AG10803 (cell line): ENCODE results near the gene RPS27A.
A peak's percentile ranks its signal among the peaks of the same experiment; 100 is the strongest.
"Not testable (repeated sequence)": the region's sequence is repeated elsewhere in the genome, so short reads cannot be mapped to it uniquely, and the experiment has no call there.

Experiments used
- DNase-seq: peaks from one replicate; pipeline ENCODE4 v3.0.0; 2010; ENCODE audit warnings: low read depth
- H3K4me3 ChIP-seq: 2 replicates; pipeline ENCODE4 v1.5.1; 2011; ENCODE audit warnings: mild to moderate bottlenecking, low read length, control low read depth
- TF ChIP-seq, protein P1 (sequence below): conservative IDR thresholded peaks from 2 replicates; pipeline ENCODE4 v1.5.1; 2011; ENCODE audit warnings: mild to moderate bottlenecking, low read length, control low read depth, inconsistent platforms

Gene RPS27A

DNA sequence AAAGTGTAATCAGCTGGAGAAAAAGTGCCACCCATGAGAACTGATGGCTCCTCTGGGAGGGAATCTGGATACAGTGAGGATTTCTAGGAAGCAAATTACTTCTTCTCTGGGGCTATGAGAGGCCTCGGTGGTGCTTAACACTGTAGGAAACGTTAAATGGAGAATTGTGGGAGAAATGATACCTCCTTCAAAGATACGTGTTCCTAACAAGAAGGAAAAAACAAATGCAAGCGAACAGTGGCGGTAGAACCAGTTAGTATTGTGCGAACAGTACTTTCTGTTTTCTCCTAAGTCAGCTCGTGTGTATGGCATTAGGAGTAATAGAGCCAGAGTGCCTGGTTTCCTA, 37.1 kb downstream of the RPS27A start:
- peak overlapping the region; percentile 99 for H3K4me3 ChIP-seq
- TF ChIP-seq, protein P1, sequence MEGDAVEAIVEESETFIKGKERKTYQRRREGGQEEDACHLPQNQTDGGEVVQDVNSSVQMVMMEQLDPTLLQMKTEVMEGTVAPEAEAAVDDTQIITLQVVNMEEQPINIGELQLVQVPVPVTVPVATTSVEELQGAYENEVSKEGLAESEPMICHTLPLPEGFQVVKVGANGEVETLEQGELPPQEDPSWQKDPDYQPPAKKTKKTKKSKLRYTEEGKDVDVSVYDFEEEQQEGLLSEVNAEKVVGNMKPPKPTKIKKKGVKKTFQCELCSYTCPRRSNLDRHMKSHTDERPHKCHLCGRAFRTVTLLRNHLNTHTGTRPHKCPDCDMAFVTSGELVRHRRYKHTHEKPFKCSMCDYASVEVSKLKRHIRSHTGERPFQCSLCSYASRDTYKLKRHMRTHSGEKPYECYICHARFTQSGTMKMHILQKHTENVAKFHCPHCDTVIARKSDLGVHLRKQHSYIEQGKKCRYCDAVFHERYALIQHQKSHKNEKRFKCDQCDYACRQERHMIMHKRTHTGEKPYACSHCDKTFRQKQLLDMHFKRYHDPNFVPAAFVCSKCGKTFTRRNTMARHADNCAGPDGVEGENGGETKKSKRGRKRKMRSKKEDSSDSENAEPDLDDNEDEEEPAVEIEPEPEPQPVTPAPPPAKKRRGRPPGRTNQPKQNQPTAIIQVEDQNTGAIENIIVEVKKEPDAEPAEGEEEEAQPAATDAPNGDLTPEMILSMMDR, result no peak
- peak; percentile 3 for DNase-seq

DNA sequence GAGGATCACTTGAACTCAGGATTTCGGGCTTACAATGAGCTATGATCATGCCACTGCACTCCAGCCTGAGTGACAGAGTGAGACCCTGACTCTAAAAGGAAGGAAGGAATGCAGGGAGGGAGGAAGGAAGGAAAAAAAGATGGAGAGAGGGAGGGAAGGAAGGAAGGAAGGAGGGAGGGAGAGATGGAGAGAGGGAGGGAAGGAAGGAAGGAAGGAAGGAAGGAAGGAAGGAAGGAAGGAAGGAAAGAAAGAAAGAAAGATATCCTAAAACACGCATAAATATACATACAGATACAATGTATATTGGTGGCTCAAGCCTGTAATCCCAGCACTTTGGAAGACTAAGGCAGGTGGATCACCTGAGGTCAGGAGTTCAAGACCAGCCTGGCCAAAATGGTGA, 41.9 kb downstream of the RPS27A start:
- not testable (repeated sequence) for DNase-seq, H3K4me3 ChIP-seq

DNA sequence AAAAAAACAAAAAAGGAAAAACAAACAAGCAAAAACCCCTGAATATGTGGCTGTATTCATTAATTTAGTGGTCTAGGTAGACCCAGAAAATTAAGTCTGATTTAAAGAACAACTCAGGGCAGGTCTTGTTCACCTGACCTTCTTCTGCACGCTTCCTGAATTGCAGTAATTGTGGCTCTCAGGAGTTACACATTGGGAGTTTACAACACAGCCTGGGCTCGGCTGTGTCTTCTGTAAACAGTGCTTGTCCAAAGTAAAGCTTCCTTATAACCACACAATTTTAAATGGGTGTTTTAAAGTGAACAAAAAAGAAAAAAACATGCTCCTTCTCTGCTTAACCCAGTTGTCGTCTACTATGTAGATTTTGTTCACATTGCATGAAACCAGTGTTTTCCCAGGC, 44.8 kb downstream of the RPS27A start:
- DNase-seq, result no peak
- H3K4me3 ChIP-seq, result no peak overlapping the region
- TF ChIP-seq, protein P1, result no peak

DNA sequence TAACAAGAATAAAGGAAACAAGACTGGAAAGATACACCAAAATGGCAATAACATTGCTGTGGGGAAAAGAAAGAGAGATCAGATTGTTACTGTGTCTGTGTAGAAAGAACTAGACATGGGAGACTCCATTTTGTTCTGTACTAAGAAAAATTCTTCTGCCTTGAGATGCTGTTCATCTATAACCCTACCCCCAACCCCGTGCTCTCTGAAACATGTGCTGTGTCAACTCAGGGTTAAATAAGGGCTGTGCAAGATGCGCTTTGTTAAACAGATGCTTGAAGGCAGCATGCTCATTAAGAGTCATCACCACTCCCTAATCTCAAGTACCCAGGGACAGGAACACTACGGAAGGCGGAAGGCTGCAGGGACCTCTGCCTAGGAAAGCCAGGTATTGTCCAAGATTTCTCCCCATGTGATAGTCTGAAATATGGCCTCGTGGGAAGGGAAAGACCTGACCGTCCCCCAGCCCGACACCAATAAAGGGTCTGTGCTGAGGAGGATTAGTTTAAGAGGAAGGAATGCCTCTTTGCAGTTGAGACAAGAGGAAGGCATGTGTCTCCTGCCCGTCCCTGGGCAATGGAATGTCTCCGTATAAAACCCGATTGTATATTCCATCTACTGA, 46.8 kb downstream of the RPS27A start:
- not testable (repeated sequence) for H3K4me3 ChIP-seq, DNase-seq

DNA sequence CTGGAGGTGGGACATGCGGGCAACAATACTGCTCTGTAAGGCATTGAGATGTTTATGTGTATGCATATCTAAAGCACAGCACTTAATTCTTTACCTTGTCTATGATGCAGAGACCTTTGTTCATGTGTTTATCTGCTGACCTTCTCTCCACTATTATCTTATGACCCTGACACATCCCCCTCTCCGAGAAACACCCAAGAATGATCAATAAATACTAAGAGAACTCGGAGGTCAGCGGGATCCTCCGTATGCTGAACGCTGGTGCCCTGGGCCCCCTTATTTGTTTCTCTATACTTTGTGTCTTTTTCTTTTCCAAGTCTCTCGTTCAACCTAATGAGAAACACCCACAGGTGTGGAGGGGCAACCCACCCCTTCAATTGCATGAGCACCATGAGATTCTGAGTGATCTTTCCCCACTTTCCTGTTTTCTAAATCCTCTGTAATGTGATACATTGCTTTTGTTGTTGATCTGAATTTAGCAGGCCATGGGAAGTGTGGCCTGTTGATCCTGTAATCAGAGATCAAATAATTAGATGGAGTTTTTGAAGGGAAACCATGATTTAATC, 47.5 kb downstream of the RPS27A start:
- H3K4me3 ChIP-seq, DNase-seq: not testable (repeated sequence)

DNA sequence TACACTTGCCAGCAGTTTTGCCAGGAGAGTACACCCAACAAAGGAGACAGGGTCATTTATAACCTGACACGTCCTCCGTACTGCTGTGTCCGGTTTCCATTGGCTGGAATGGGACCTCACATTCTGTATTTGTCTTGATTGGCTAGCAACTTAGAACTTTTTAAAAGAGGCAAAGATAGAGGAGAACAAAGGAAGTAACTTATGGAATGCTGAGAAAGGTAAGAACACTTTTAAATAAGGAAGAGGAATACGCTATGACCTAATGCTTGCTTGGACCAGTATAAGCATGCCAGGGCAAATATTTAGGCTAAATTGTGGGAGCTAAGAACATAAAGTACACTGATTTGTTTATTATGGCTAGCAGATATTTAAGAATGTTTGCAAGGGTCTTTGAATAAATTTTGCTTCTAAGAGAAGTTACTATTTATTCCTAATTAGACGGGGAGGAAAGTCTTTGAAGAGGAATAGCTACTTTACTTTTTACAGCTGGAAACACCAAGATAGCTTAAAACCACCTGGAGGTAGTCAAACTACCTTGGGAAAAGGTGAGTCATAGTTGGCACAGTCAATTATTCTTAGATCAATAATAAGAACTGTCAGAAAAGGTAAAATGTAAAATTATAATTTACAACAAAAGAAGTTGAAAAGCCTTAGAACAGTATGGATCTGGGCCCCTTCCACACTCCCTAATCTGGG, 48.5 kb downstream of the RPS27A start:
- not testable (repeated sequence) for DNase-seq, H3K4me3 ChIP-seq

DNA sequence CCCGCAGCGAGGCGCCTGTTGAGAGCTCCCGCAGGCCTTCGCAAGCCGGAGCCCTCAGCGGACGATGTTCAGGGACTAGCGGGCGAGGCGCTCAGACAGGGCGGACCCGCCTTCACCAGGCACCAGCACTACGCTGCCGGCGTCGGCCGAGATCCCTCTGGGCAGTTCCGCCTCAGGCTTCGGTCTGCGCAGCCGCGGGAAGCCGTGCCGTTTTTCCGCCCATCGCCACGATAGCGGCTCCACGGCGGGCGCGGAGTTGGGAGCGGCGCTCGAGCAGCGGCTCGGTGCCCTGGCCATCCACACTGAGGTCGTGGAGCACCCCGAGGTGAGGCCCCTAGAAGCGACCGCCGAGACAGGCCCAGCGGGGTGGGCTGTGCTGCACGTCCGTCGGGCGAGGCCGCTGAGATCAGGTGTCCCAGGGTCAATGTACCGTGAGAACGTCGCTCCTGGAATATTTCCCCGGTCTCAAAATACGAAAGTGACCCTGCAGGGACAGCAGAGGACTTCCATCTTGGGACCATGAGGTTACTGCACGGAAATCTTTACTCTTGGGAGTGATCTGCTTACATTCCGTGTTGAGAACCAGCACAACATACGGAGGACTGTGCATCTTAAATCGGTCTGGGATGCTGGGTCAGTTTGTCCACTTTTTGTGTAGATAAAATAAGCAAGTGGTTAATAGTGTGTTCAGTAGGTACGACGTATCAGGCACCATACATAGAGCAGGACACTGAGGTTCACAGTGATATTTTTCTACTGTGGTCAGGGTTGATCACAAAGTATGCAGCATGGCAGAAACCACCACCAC, 49.8 kb downstream of the RPS27A start:
- TF ChIP-seq, protein P1, result no peak
- peak; percentile 86 for DNase-seq
- peak overlapping the region; percentile 86 for H3K4me3 ChIP-seq

DNA sequence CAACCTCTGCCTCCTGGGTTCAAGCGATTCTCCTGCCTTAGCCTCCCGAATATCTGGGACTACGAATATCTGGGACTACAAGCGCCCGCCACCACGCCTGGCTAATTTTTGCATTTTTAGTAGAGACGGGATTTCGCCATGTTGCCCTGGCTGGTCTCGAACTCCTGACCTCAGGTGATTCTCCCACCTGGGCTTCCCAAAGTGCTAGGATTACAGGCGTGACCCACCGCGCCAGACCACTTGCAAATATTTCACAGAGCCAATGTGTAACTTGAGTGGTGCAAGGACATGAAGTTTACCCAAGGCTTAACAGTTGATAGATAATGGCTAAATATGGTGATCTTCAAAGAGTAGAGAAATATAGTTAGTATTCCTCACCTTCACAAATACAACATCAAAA, 50.6 kb downstream of the RPS27A start:
- TF ChIP-seq, protein P1, result no peak
- H3K4me3 ChIP-seq, result peak overlapping the region; percentile 86
- no peak for DNase-seq
